WTC11 (cell line): ENCODE measurements around the gene ABL1. TPM values are rescaled to one million over a fixed set of nuclear protein-coding genes. Genes with fewer than 3 reads are reported as not detected.

Experiments
- ATAC-seq: fragments of 200-7000 bp; cut with Tn5 transposase; 2 replicates; pipeline ENCODE4 v1.10.0; 2021; ENCODE audit warnings: mild to moderate bottlenecking, moderate library complexity
- CTCF ChIA-PET: fragments of 300-600 bp; sonication (Branson Sonifier 250); formaldehyde crosslinking; loops from one replicate; lab custom pipeline; 2021; ENCODE audit warnings: antibody characterized with exemption; lab: Charles Lee
- POLR2A ChIA-PET: fragments of 350-600 bp; sonication (Branson Sonifier 250); formaldehyde crosslinking; loops from one replicate; lab custom pipeline; 2021; ENCODE audit warnings: antibody characterized with exemption; lab: Charles Lee
- DNase-seq: peaks from one replicate; pipeline ENCODE4 v3.0.0; 2021; ENCODE audit warnings: low spot score
- H3K27ac Mint-ChIP-seq: 2 replicates; pipeline ENCODE4 v1.8.0; 2021; ENCODE audit warnings: mixed read lengths
- H3K27me3 Mint-ChIP-seq: 2 replicates; pipeline ENCODE4 v1.8.0; 2021; ENCODE audit warnings: low read depth, mild to moderate bottlenecking, moderate library complexity, mixed read lengths
- H3K36me3 Mint-ChIP-seq: 2 replicates; pipeline ENCODE4 v1.8.0; 2021; ENCODE audit warnings: mixed read lengths
- H3K4me1 Mint-ChIP-seq: 2 replicates; pipeline ENCODE4 v1.8.0; 2022; ENCODE audit warnings: mixed read lengths
- H3K4me3 Mint-ChIP-seq: 2 replicates; pipeline ENCODE4 v1.8.0; 2021; ENCODE audit warnings: mild to moderate bottlenecking, moderate library complexity, mixed read lengths
- H3K9me3 Mint-ChIP-seq: 2 replicates; pipeline ENCODE4 v1.8.0; 2021; ENCODE audit warnings: mixed read lengths
- AR ChIP-seq: fragments of 250-450 bp; sonication (Bioruptor Pico); IDR thresholded peaks from 2 replicates; pipeline ENCODE4 v1.9.0; 2021; ENCODE audit warnings: mild to moderate bottlenecking
- ATF1 ChIP-seq: sonication (generic); formaldehyde crosslinking; IDR thresholded peaks from 2 replicates; pipeline ENCODE4 v1.8.1; 2023; ENCODE audit warnings: mild to moderate bottlenecking, moderate library complexity, missing genetic modification reagents
- CDX4 ChIP-seq: fragments of 250-450 bp; sonication (Bioruptor Pico); IDR thresholded peaks from 2 replicates; pipeline ENCODE4 v1.9.0; 2021; ENCODE audit warnings: moderate library complexity, mild to moderate bottlenecking, inconsistent platforms, borderline replicate concordance
- CTCF ChIP-seq: fragments of 200-600 bp; IDR thresholded peaks from 2 replicates; pipeline ENCODE4 v1.8.0; 2022; ENCODE audit warnings: antibody characterized with exemption
- E2F1 ChIP-seq: sonication (generic); formaldehyde crosslinking; IDR thresholded peaks from 2 replicates; pipeline ENCODE4 v1.8.0; 2022; ENCODE audit warnings: mild to moderate bottlenecking, missing genetic modification reagents
- FOXP1 ChIP-seq: sonication (generic); formaldehyde crosslinking; IDR thresholded peaks from 2 replicates; pipeline ENCODE4 v1.8.0; 2022; ENCODE audit warnings: missing genetic modification reagents, mild to moderate bottlenecking, moderate library complexity, borderline replicate concordance
- GRHL2 ChIP-seq: fragments of 250-450 bp; sonication (Bioruptor Pico); IDR thresholded peaks from 2 replicates; pipeline ENCODE4 v1.8.0; 2022; ENCODE audit warnings: mild to moderate bottlenecking, moderate library complexity; ENCODE audit not compliant: insufficient replicate concordance, severe bottlenecking
- HMGA2 ChIP-seq: fragments of 250-450 bp; sonication (Bioruptor Pico); IDR thresholded peaks from 2 replicates; pipeline ENCODE4 v1.4.0; 2021; ENCODE audit warnings: mild to moderate bottlenecking, moderate library complexity
- HMGXB4 ChIP-seq: sonication (generic); formaldehyde crosslinking; IDR thresholded peaks from 2 replicates; pipeline ENCODE4 v1.8.1; 2023; ENCODE audit warnings: mild to moderate bottlenecking, moderate library complexity, missing genetic modification reagents
- NR2C2 ChIP-seq: sonication (generic); formaldehyde crosslinking; IDR thresholded peaks from 2 replicates; pipeline ENCODE4 v1.8.0; 2022; ENCODE audit warnings: mild to moderate bottlenecking, missing genetic modification reagents
- PRRX2 ChIP-seq: fragments of 250-450 bp; sonication (Bioruptor Pico); IDR thresholded peaks from 2 replicates; pipeline ENCODE4 v1.8.0; 2021; ENCODE audit warnings: mild to moderate bottlenecking
- RELA ChIP-seq: sonication (generic); formaldehyde crosslinking; IDR thresholded peaks from 2 replicates; pipeline ENCODE4 v1.8.1; 2022; ENCODE audit warnings: missing genetic modification reagents, mild to moderate bottlenecking, borderline replicate concordance
- ZBTB43 ChIP-seq: sonication (generic); formaldehyde crosslinking; IDR thresholded peaks from 2 replicates; pipeline ENCODE4 v1.8.1; 2023; ENCODE audit warnings: mild to moderate bottlenecking, missing genetic modification reagents
- ZNF219 ChIP-seq: sonication (generic); formaldehyde crosslinking; IDR thresholded peaks from 2 replicates; pipeline ENCODE4 v1.8.0; 2023; ENCODE audit warnings: missing genetic modification reagents, mild to moderate bottlenecking, borderline replicate concordance
- ZNF281 ChIP-seq: sonication (generic); formaldehyde crosslinking; IDR thresholded peaks from 2 replicates; pipeline ENCODE4 v1.8.0; 2023; ENCODE audit warnings: mild to moderate bottlenecking, missing genetic modification reagents
- ZNF317 ChIP-seq: sonication (generic); formaldehyde crosslinking; IDR thresholded peaks from 2 replicates; pipeline ENCODE4 v1.8.1; 2023; ENCODE audit warnings: low read depth, mild to moderate bottlenecking, moderate library complexity, missing genetic modification reagents, borderline replicate concordance
- ZSCAN18 ChIP-seq: fragments of 250-450 bp; sonication (Bioruptor Pico); IDR thresholded peaks from 2 replicates; pipeline ENCODE4 v2.1.2; 2022; ENCODE audit warnings: mild to moderate bottlenecking, moderate library complexity
- total RNA-seq: library from RNA; stranded (reverse); gene quantifications from 3 replicates; pipeline ENCODE4 v1.2.3, GENCODE V29; 2021

Gene ABL1
- total RNA-seq, 1 experiment from 2014 or later: 104 TPM

GRCh38 chr9:130927995-130928900, 93.2 kb downstream of the ABL1 start:
- DNase-seq: no peak
- no peak for ATAC-seq
- H3K9me3 Mint-ChIP-seq: no peaks in the 10 kb centered on the region
- H3K4me3 Mint-ChIP-seq: no peak overlapping the region
- no peak for TF ChIP-seq E2F1 (CRISPR knock-in tag)
- no peak for TF ChIP-seq ZNF317 (CRISPR knock-in tag)
- TF ChIP-seq ZBTB43 (CRISPR knock-in tag): no peak
- no peak for TF ChIP-seq AR (CRISPR knock-in tag)
- no peak for TF ChIP-seq PRRX2 (CRISPR knock-in tag)
- TF ChIP-seq NR2C2 (CRISPR knock-in tag): no peak
- no peak for TF ChIP-seq CTCF
- TF ChIP-seq GRHL2: no peak
- TF ChIP-seq ZSCAN18 (CRISPR knock-in tag): no peak
- no peak for TF ChIP-seq ZNF219 (CRISPR knock-in tag)
- TF ChIP-seq CDX4 (CRISPR knock-in tag): no peak
- no peak for TF ChIP-seq HMGA2
- no peak for TF ChIP-seq ZNF281 (CRISPR knock-in tag)
- no peak for TF ChIP-seq RELA (CRISPR knock-in tag)
- TF ChIP-seq HMGXB4 (CRISPR knock-in tag): no peak
- no peak for TF ChIP-seq ATF1 (CRISPR knock-in tag)
- no peak for TF ChIP-seq FOXP1
- TF ChIP-seq, all 79 proteins: peak for 0
- ChIA-PET CTCF (interaction anchor here (0.5 to 3.0 kb wide), 8 partner anchors 8 to 118 kb away, joined by 3 to 9 read pairs (median 3); no protein-coding TSS in a partner anchor), POLR2A (no interaction called here)
- H3K27me3 Mint-ChIP-seq: no peaks in the 10 kb centered on the region; the same call in 1 of the 2 replicates
- no peak overlapping the region; the same call in 1 of the 2 replicates for H3K27ac Mint-ChIP-seq
- peaks cover 16% of the 10 kb centered on the region for H3K4me1 Mint-ChIP-seq
- H3K36me3 Mint-ChIP-seq: no peaks in the 10 kb centered on the region
